HG03469 (cell line): Measurements from ENCODE around the gene ZBTB20.

Experiments
- ATAC-seq: cut with Tn5 transposase; IDR thresholded peaks from one replicate; pipeline ENCODE4 v1.9.1; 2021; ENCODE audit warnings: mild to moderate bottlenecking, moderate library complexity, moderate number of reproducible peaks; ENCODE audit not compliant: unreplicated experiment

ZBTB20 gene

GRCh38 chr3:115022835-115023398 lies 124.2 kb downstream of the ZBTB20 start:
- ATAC-seq, result no peak

GRCh38 chr3:115022199-115022598 lies 124.9 kb downstream of the ZBTB20 start:
- ATAC-seq, result no peak

- ATAC-seq, result no peak
Measured at GRCh38 chr3:115021061-115021460, 126.0 kb downstream of the ZBTB20 start.

- ATAC-seq, result no peak
Measured at GRCh38 chr3:115019900-115020299, 127.2 kb downstream of the ZBTB20 start.

GRCh38 chr3:115018694-115019093 lies 128.4 kb downstream of the ZBTB20 start:
- no peak for ATAC-seq

GRCh38 chr3:115007966-115008365 lies 139.1 kb downstream of the ZBTB20 start:
- no peak for ATAC-seq

- ATAC-seq, result no peak
Measured at GRCh38 chr3:115004201-115005140, 142.6 kb downstream of the ZBTB20 start.

- ATAC-seq, result no peak
Measured at GRCh38 chr3:114998971-114999579, 148.0 kb downstream of the ZBTB20 start.

GRCh38 chr3:114994554-114995341 lies 152.3 kb downstream of the ZBTB20 start:
- ATAC-seq, result no peak

- no peak for ATAC-seq
Measured at GRCh38 chr3:114985776-114986175, 161.3 kb downstream of the ZBTB20 start.

GRCh38 chr3:114983248-114983647 lies 163.8 kb downstream of the ZBTB20 start:
- no peak for ATAC-seq

- peak; percentile 95 for ATAC-seq
Measured at GRCh38 chr3:114974387-114974786, 172.7 kb downstream of the ZBTB20 start.

- no peak for ATAC-seq
Measured at GRCh38 chr3:114973536-114973935, 173.6 kb downstream of the ZBTB20 start.

- no peak for ATAC-seq
Measured at GRCh38 chr3:114967168-114967567, 179.9 kb downstream of the ZBTB20 start.

- no peak for ATAC-seq
Measured at GRCh38 chr3:114962189-114962588, 184.9 kb downstream of the ZBTB20 start.

GRCh38 chr3:114958930-114959329 lies 188.2 kb downstream of the ZBTB20 start:
- ATAC-seq, result no peak

GRCh38 chr3:114953800-114954199 lies 193.3 kb downstream of the ZBTB20 start:
- no peak for ATAC-seq

- ATAC-seq, result no peak
Measured at GRCh38 chr3:114953215-114953799, 193.8 kb downstream of the ZBTB20 start.

GRCh38 chr3:114942773-114943172 lies 204.3 kb downstream of the ZBTB20 start:
- ATAC-seq, result no peak

GRCh38 chr3:114941626-114942309 lies 205.3 kb downstream of the ZBTB20 start:
- ATAC-seq, result no peak
